SK-N-SH (cell line): ENCODE data around the gene VLDLR.

Source experiments
- EP300 ChIP-seq, 2 experiments: IDR thresholded peaks; 2 replicates each; pipeline versions ENCODE4 v1.4.0 to v1.6.1; 2012; ENCODE audit warnings: borderline replicate concordance in 1 of 2, low read depth in 1 of 2, low read length in 1 of 2
- FOXM1 ChIP-seq: IDR thresholded peaks from 2 replicates; pipeline ENCODE4 v1.4.0; 2012; ENCODE audit warnings: low read depth, mild to moderate bottlenecking
- GABPA ChIP-seq: IDR thresholded peaks from 2 replicates; pipeline ENCODE4 v1.4.0; 2012; ENCODE audit warnings: low read depth, mild to moderate bottlenecking
- NRF1 ChIP-seq: IDR thresholded peaks from 2 replicates; pipeline ENCODE4 v1.6.1; 2012; ENCODE audit warnings: low read depth, mild to moderate bottlenecking, low read length
- RCOR1 ChIP-seq: fragments of 150-350 bp; IDR thresholded peaks from 2 replicates; pipeline ENCODE4 v1.6.1; 2017; ENCODE audit warnings: antibody characterized with exemption, low read length
- RFX5 ChIP-seq: IDR thresholded peaks from 2 replicates; pipeline ENCODE4 v1.6.1; 2012; ENCODE audit warnings: mild to moderate bottlenecking, improper control_type of control experiment, low read length
- SMC3 ChIP-seq: IDR thresholded peaks from 2 replicates; pipeline ENCODE4 v1.6.1; 2012; ENCODE audit warnings: low read depth, low read length, improper control_type of control experiment
- TAF1 ChIP-seq: IDR thresholded peaks from 2 replicates; pipeline ENCODE4 v1.6.1; 2012; ENCODE audit warnings: low read depth, mild to moderate bottlenecking, low read length, moderate library complexity, borderline replicate concordance
- YY1 ChIP-seq: IDR thresholded peaks from 2 replicates; pipeline ENCODE4 v1.4.0; 2012; ENCODE audit warnings: low read depth, mild to moderate bottlenecking
- TF ChIP-seq, protein P1 (sequence below): fragments of 200-600 bp; sonication (generic); IDR thresholded peaks from 2 replicates; pipeline ENCODE4 v1.6.1; 2017; ENCODE audit warnings: antibody characterized with exemption, mild to moderate bottlenecking, moderate library complexity
- TF ChIP-seq, protein P2 (sequence below): fragments of 150-350 bp; IDR thresholded peaks from 2 replicates; pipeline ENCODE4 v1.6.1; 2016; ENCODE audit warnings: mild to moderate bottlenecking, low read depth, low read length
- TF ChIP-seq, protein P3 (sequence below): IDR thresholded peaks from 2 replicates; pipeline ENCODE4; 2012
- TF ChIP-seq, protein P4 (sequence below): IDR thresholded peaks from 2 replicates; pipeline ENCODE4 v1.6.1; 2012; ENCODE audit warnings: mild to moderate bottlenecking, low read depth, low read length, moderate library complexity
- TF ChIP-seq, protein P5 (sequence below): IDR thresholded peaks from 2 replicates; pipeline ENCODE4 v1.4.0; 2012; ENCODE audit warnings: low read depth

DNA sequence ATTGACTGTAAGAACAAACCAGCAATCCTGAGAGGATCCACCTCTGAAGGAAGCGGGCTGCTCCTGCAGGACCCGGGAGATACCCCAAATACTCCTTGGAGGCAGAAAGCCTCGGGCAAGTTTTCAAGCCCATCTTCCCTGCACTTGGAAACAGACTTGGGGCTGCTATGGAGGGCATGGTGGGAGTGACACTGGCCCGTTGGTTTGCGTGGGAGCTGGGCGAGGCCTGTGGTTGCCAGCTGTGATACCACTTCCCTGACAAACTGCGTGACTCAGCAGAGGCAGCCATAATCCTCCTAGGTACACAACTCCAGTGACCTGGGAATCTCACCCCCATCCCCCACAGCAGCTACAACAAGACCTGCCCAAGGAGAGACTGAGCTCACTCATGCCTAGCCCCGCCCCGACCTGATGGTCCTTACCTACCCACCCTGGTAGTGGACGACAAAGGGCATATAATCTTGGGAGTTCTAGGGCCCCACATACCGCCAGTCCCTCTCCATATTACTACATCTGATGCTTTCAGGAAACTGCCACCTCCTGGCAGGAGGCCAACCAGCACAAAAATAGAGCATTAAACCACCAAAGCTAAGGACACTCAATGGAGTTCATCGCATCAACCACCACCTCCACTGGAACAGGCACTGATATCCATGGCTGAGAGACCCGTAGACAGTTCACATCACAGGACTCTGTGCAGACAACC, 38.1 kb upstream of the VLDLR start:
- TF ChIP-seq, protein P1, sequence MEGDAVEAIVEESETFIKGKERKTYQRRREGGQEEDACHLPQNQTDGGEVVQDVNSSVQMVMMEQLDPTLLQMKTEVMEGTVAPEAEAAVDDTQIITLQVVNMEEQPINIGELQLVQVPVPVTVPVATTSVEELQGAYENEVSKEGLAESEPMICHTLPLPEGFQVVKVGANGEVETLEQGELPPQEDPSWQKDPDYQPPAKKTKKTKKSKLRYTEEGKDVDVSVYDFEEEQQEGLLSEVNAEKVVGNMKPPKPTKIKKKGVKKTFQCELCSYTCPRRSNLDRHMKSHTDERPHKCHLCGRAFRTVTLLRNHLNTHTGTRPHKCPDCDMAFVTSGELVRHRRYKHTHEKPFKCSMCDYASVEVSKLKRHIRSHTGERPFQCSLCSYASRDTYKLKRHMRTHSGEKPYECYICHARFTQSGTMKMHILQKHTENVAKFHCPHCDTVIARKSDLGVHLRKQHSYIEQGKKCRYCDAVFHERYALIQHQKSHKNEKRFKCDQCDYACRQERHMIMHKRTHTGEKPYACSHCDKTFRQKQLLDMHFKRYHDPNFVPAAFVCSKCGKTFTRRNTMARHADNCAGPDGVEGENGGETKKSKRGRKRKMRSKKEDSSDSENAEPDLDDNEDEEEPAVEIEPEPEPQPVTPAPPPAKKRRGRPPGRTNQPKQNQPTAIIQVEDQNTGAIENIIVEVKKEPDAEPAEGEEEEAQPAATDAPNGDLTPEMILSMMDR, result no peak
- TF ChIP-seq TAF1 (no peak), NRF1 (no peak), GABPA (no peak), RCOR1 (no peak), YY1 (no peak), EP300 (IDR thresholded peaks at IDR 0.05; ENCODE audit: borderline replicate concordance in 1 of 2, low read depth in 1 of 2, low read length in 1 of 2) (no peak), FOXM1 (no peak), SMC3 (no peak), RFX5 (no peak)
- TF ChIP-seq, protein P2, sequence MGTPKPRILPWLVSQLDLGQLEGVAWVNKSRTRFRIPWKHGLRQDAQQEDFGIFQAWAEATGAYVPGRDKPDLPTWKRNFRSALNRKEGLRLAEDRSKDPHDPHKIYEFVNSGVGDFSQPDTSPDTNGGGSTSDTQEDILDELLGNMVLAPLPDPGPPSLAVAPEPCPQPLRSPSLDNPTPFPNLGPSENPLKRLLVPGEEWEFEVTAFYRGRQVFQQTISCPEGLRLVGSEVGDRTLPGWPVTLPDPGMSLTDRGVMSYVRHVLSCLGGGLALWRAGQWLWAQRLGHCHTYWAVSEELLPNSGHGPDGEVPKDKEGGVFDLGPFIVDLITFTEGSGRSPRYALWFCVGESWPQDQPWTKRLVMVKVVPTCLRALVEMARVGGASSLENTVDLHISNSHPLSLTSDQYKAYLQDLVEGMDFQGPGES, result no peak
- TF ChIP-seq, protein P3, sequence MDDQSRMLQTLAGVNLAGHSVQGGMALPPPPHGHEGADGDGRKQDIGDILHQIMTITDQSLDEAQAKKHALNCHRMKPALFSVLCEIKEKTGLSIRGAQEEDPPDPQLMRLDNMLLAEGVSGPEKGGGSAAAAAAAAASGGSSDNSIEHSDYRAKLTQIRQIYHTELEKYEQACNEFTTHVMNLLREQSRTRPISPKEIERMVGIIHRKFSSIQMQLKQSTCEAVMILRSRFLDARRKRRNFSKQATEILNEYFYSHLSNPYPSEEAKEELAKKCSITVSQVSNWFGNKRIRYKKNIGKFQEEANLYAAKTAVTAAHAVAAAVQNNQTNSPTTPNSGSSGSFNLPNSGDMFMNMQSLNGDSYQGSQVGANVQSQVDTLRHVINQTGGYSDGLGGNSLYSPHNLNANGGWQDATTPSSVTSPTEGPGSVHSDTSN, result no peak
- TF ChIP-seq, protein P4, sequence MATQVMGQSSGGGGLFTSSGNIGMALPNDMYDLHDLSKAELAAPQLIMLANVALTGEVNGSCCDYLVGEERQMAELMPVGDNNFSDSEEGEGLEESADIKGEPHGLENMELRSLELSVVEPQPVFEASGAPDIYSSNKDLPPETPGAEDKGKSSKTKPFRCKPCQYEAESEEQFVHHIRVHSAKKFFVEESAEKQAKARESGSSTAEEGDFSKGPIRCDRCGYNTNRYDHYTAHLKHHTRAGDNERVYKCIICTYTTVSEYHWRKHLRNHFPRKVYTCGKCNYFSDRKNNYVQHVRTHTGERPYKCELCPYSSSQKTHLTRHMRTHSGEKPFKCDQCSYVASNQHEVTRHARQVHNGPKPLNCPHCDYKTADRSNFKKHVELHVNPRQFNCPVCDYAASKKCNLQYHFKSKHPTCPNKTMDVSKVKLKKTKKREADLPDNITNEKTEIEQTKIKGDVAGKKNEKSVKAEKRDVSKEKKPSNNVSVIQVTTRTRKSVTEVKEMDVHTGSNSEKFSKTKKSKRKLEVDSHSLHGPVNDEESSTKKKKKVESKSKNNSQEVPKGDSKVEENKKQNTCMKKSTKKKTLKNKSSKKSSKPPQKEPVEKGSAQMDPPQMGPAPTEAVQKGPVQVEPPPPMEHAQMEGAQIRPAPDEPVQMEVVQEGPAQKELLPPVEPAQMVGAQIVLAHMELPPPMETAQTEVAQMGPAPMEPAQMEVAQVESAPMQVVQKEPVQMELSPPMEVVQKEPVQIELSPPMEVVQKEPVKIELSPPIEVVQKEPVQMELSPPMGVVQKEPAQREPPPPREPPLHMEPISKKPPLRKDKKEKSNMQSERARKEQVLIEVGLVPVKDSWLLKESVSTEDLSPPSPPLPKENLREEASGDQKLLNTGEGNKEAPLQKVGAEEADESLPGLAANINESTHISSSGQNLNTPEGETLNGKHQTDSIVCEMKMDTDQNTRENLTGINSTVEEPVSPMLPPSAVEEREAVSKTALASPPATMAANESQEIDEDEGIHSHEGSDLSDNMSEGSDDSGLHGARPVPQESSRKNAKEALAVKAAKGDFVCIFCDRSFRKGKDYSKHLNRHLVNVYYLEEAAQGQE, result no peak
- TF ChIP-seq, protein P5, sequence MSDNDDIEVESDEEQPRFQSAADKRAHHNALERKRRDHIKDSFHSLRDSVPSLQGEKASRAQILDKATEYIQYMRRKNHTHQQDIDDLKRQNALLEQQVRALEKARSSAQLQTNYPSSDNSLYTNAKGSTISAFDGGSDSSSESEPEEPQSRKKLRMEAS, result no peak
